Measurements from ENCODE around the gene LRRC26.

- TF ChIP-seq CTCF (IDR thresholded peaks at IDR 0.05): no peak
- TF ChIP-seq POLR2A (IDR thresholded peaks at IDR 0.05): no peak
These were observed 671 bp downstream of the LRRC26 start for GRCh38 chr9:137168904-137169856.

Measured in right lobe of liver (tissue), 4 donors.